Measurements from ENCODE around the gene C1QTNF9B. TPM values are rescaled to one million over a fixed set of nuclear protein-coding genes. Genes with fewer than 3 reads are reported as not detected.

C1QTNF9B gene
- total and polyA plus RNA-seq, 2 of the 13 experiments (the other 11 are each of a cell fraction or from before 2014, with no cell fraction given): not detected

DNA sequence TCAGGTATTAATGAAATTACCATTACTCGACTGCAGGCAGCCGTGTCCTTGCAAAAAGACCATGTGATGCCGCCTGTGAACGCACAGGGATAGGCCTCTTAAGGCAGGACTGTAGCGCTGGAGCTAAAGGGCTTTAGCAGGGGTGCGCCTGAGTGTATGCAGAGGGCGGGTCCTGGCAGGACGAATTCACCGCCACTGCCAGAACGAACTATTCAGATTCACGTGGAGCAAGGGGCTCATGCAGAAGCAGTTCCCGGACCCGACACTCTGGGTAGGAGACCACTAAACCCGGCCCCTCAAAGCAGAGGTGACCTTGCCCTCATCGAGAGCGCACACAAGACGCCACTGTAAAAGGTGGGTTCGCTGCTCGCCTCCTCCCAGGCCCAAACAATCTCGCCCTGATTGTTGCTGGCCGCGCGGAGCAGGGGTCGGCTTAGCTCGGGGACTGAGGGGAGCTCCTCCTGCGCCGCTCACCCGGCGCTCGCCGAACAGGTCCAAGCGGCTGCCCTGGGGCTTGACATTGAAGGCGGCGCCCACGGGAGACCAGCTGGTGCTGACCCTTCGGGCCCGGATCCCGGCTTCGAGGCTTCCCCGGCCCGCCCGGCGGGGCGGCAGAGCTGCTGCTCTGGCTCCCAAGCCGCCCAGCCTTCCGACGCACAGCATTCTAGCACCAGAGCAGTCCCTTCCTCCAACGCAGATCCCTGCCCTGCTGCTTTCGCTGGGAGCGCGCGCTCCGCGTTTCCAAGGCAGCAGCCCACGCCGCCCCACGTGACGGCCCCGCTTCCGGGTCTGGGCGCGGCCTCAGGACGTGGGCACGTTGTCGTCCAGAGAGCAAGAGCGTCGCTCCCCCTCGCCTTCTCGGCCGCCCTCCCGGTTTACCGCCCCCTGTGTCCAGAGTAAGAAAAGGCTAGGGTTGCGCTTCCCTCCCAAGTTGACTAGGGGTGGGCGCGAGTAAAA is 8.4 kb downstream of the C1QTNF9B start, which contains the start of gene MIPEP (continued):
- TF ChIP-seq, protein P1, sequence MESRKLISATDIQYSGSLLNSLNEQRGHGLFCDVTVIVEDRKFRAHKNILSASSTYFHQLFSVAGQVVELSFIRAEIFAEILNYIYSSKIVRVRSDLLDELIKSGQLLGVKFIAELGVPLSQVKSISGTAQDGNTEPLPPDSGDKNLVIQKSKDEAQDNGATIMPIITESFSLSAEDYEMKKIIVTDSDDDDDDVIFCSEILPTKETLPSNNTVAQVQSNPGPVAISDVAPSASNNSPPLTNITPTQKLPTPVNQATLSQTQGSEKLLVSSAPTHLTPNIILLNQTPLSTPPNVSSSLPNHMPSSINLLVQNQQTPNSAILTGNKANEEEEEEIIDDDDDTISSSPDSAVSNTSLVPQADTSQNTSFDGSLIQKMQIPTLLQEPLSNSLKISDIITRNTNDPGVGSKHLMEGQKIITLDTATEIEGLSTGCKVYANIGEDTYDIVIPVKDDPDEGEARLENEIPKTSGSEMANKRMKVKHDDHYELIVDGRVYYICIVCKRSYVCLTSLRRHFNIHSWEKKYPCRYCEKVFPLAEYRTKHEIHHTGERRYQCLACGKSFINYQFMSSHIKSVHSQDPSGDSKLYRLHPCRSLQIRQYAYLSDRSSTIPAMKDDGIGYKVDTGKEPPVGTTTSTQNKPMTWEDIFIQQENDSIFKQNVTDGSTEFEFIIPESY (CRISPR knock-in tag; IDR thresholded peaks at IDR 0.05): peak; percentile 42
- TF ChIP-seq TRIM24 (CRISPR knock-in tag; IDR thresholded peaks at IDR 0.05) (no peak), ZSCAN22 (CRISPR knock-in tag; IDR thresholded peaks at IDR 0.05) (no peak), MYC (CRISPR knock-in tag; IDR thresholded peaks at IDR 0.05; ENCODE audit: borderline replicate concordance) (peak; percentile 95), LCORL (IDR thresholded peaks at IDR 0.05) (no peak), LCORL (CRISPR knock-in tag; IDR thresholded peaks at IDR 0.05) (0 out of 2 replicates have a peak, but pooled peaks have one; percentile 51), GABPB1 (CRISPR knock-in tag; IDR thresholded peaks at IDR 0.05) (peak; percentile 96), AGO2 (optimal IDR thresholded peaks at IDR 0.05; ENCODE audit: low read depth, low read length) (peak; percentile 42), RBM39 (IDR thresholded peaks at IDR 0.05; ENCODE audit: low read depth, low read length, poor library complexity, severe bottlenecking) (peak; percentile 74), YEATS2 (CRISPR knock-in tag; IDR thresholded peaks at IDR 0.05; ENCODE audit: borderline replicate concordance) (peak; percentile 96), SIN3B (IDR thresholded peaks at IDR 0.05; ENCODE audit: low read length) (peak; percentile 59; the same call in 1 of the 2 replicates), RELA (CRISPR knock-in tag; IDR thresholded peaks at IDR 0.05) (no peak), SRSF9 (IDR thresholded peaks at IDR 0.05; ENCODE audit: borderline replicate concordance, insufficient read depth, low read depth, low read length, poor library complexity, severe bottlenecking) (no peak), GFI1 (CRISPR knock-in tag; IDR thresholded peaks at IDR 0.05; ENCODE audit: borderline replicate concordance) (peak; percentile 7; the same call in 1 of the 2 replicates), PHF8 (CRISPR knock-in tag; IDR thresholded peaks at IDR 0.05) (peak; percentile 68), ZKSCAN1 (IDR thresholded peaks at IDR 0.05; ENCODE audit: low read length) (no peak), ELF1 (CRISPR knock-in tag; IDR thresholded peaks at IDR 0.05) (peak; percentile 100), NKX3-1 (CRISPR knock-in tag; IDR thresholded peaks at IDR 0.05) (no peak), ZNF563 (CRISPR knock-in tag; IDR thresholded peaks at IDR 0.05) (no peak)
- TF ChIP-seq, protein P2, sequence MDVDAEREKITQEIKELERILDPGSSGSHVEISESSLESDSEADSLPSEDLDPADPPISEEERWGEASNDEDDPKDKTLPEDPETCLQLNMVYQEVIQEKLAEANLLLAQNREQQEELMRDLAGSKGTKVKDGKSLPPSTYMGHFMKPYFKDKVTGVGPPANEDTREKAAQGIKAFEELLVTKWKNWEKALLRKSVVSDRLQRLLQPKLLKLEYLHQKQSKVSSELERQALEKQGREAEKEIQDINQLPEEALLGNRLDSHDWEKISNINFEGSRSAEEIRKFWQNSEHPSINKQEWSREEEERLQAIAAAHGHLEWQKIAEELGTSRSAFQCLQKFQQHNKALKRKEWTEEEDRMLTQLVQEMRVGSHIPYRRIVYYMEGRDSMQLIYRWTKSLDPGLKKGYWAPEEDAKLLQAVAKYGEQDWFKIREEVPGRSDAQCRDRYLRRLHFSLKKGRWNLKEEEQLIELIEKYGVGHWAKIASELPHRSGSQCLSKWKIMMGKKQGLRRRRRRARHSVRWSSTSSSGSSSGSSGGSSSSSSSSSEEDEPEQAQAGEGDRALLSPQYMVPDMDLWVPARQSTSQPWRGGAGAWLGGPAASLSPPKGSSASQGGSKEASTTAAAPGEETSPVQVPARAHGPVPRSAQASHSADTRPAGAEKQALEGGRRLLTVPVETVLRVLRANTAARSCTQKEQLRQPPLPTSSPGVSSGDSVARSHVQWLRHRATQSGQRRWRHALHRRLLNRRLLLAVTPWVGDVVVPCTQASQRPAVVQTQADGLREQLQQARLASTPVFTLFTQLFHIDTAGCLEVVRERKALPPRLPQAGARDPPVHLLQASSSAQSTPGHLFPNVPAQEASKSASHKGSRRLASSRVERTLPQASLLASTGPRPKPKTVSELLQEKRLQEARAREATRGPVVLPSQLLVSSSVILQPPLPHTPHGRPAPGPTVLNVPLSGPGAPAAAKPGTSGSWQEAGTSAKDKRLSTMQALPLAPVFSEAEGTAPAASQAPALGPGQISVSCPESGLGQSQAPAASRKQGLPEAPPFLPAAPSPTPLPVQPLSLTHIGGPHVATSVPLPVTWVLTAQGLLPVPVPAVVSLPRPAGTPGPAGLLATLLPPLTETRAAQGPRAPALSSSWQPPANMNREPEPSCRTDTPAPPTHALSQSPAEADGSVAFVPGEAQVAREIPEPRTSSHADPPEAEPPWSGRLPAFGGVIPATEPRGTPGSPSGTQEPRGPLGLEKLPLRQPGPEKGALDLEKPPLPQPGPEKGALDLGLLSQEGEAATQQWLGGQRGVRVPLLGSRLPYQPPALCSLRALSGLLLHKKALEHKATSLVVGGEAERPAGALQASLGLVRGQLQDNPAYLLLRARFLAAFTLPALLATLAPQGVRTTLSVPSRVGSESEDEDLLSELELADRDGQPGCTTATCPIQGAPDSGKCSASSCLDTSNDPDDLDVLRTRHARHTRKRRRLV (CRISPR knock-in tag; IDR thresholded peaks at IDR 0.05): no peak

Measured in HepG2 (cell line).